Esophagus muscularis mucosa (tissue), 4 donors: ENCODE results near the gene JUND. TPM values are rescaled to one million over a fixed set of nuclear protein-coding genes. Genes with fewer than 3 reads are reported as not detected.

Experiments
- DNase-seq: peaks from one replicate; pipeline ENCODE4 v3.0.0-alpha.2; 2017; ENCODE audit errors: extremely low spot score
- H3K27ac ChIP-seq, 4 donors: fragments of 200-600 bp; sonication (generic); replicated peaks in 1 of 4; 1 replicate in 3 of 4; 2 replicates in 1 of 4; pipeline ENCODE4 v1.5.1; 2016 to 2019; ENCODE audit warnings: mild to moderate bottlenecking in 1 of 4
- H3K27me3 ChIP-seq, 4 donors: fragments of 200-600 bp; sonication (generic); one replicate each; pipeline versions ENCODE4 v1.5.1 to v1.6.0; 2016 to 2019
- H3K36me3 ChIP-seq, 4 donors: fragments of 200-600 bp; sonication (generic); one replicate each; pipeline ENCODE4 v1.5.1; 2016 to 2019
- H3K4me1 ChIP-seq, 4 donors: fragments of 200-600 bp; sonication (generic); one replicate each; pipeline ENCODE4 v1.5.1; 2016 to 2019
- H3K4me3 ChIP-seq, 4 donors: fragments of 200-600 bp; sonication (generic); 1 replicate in 2 of 4; 2 replicates in 2 of 4; pipeline ENCODE4 v1.5.1; 2016 to 2019; ENCODE audit warnings: mild to moderate bottlenecking in 4 of 4, moderate library complexity in 1 of 4
- H3K9me3 ChIP-seq, 4 donors: fragments of 200-600 bp; sonication (generic); 1 replicate in 3 of 4; 2 replicates in 1 of 4; pipeline ENCODE4 v1.5.1; 2016 to 2019
- CTCF ChIP-seq, 3 experiments: fragments of 200-600 bp in 2 of 3; fragments of 450-650 bp in 1 of 3; sonication (generic) in 2 of 3; IDR thresholded peaks; one replicate each; pipeline ENCODE4 v1.5.1; 2017 to 2019; ENCODE audit warnings: antibody characterized with exemption in 3 of 3, mild to moderate bottlenecking in 2 of 3, moderate library complexity in 1 of 3
- EP300 ChIP-seq: sonication (generic); formaldehyde crosslinking; IDR thresholded peaks from one replicate; pipeline ENCODE4 v1.6.1; 2017; ENCODE audit warnings: antibody characterized with exemption
- POLR2A ChIP-seq: fragments of 450-650 bp; IDR thresholded peaks from one replicate; pipeline ENCODE4 v1.6.1; 2017; ENCODE audit warnings: antibody characterized with exemption, moderate library complexity, mild to moderate bottlenecking, low read depth
- POLR2AphosphoS5 ChIP-seq, 2 donors: sonication (generic); formaldehyde crosslinking; IDR thresholded peaks; one replicate each; pipeline ENCODE4 v1.6.1; 2017; ENCODE audit warnings: antibody characterized with exemption in 2 of 2
- WGBS: methylation state at CpG from one replicate; pipeline ENCODE4 v1.1.5; 2018; 5-methylcytosine and 5-hydroxymethylcytosine counted together
- intact Hi-C: fragments of 100-400 bp; cut with DNase I; formaldehyde crosslinking; loops from one replicate; pipeline ENCODE4 v1.15.1; 2023
- total RNA-seq, 4 donors: library from RNA; depleted of rRNA; stranded (reverse); fragments of >200 nt; gene quantifications; one replicate each; pipeline versions ENCODE4 v1.1.0 to v1.2.1, GENCODE V29; 2016

Gene JUND
- total RNA-seq, 4 donors from 2014 or later = 325 to 457 (median 403) TPM

DNA sequence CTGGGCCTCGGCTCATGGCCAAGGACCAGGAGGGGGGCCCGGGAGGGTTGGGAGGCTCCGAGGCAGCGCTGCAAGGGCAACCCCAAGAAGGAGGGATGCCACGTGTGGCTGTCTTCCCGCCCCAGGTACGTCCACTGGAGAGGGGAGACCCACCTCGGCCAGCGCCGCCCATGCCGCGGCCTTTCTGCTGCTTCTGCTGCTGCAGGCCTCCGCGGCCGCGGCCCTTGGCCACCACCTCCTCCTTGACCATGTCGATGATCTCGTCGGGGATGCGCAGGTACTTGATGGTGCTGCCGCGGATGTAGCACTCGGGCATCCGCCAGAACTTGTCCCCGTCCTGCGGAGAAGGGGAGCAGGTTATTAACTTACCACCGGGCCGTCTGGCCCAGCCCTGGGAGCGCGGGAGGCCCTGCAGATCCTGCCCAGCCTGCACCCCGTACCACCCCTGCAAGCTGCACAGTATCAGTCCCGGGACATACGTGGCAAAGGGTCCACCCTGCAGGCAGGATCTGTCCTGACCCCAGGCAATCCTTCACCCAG lies 28.2 kb upstream of the JUND start:
- TF ChIP-seq POLR2A = no peak
- no peak for TF ChIP-seq CTCF (IDR thresholded peaks at IDR 0.05)
- TF ChIP-seq EP300 = no peak
- WGBS = 99% methylated on average over 14 of the region's 33 CpGs
- peaks cover 32 to 45% (median 37%) of the 10 kb centered on the region in 4 donors for H3K4me1 ChIP-seq
- no peak for DNase-seq
- peaks cover 7 to 62% (median 57%) of the 10 kb centered on the region in 4 donors for H3K36me3 ChIP-seq
- peak overlapping the region in 1 of 4 donors; percentile 93 for H3K27ac ChIP-seq
- no peaks in the 10 kb centered on the region for H3K9me3 ChIP-seq
- no peak overlapping the region for H3K4me3 ChIP-seq
- intact Hi-C loops = no loop called here
- H3K27me3 ChIP-seq = no peaks in the 10 kb centered on the region

DNA sequence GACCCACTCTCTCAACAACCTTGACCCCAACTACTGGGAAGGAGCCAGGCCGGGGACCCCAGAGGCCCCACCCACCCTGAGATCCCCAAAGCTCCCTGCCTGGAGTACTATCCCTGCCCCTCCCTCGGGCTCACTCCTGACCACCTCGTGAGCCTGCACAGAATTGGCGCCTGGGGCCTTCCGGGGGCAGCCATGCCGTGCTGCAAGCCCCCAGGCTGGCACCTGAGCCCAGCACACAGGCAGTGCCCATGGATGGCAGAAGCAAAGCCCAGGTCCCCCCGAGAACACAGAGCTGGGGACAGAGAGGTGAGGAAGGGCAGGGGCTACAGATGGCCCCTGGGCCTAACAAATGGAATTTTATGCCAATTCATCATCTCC lies 27.5 kb upstream of the JUND start:
- H3K9me3 ChIP-seq = no peaks in the 10 kb centered on the region
- peak overlapping the region in 2 of 4 donors; percentile 93 to 99 for H3K27ac ChIP-seq
- no peak for DNase-seq
- H3K36me3 ChIP-seq = peaks cover 7 to 55% (median 54%) of the 10 kb centered on the region in 4 donors
- TF ChIP-seq POLR2AphosphoS5 (IDR thresholded peaks at IDR 0.05) (no peak), EP300 (no peak)
- no peaks in the 10 kb centered on the region for H3K27me3 ChIP-seq
- H3K4me1 ChIP-seq = peaks cover 39 to 52% (median 43%) of the 10 kb centered on the region in 4 donors
- WGBS = no CpG with 5 or more reads among the region's 7 CpGs
- intact Hi-C loops = no loop called here
- H3K4me3 ChIP-seq = no peak overlapping the region

- Histone ChIP-seq H3K4me3 (no peak overlapping the region), H3K27ac (peak overlapping the region; percentile 93 to 99 (median 98)), H3K4me1 (peaks cover 45 to 58% (median 50%) of the 10 kb centered on the region in 4 donors), H3K27me3 (no peaks in the 10 kb centered on the region), H3K9me3 (no peaks in the 10 kb centered on the region), H3K36me3 (peaks cover 7 to 53% (median 48%) of the 10 kb centered on the region in 4 donors)
- intact Hi-C loops = no loop called here
- 88% methylated on average over 8 of the region's 20 CpGs for WGBS
- no peak for TF ChIP-seq POLR2AphosphoS5 (IDR thresholded peaks at IDR 0.05)
- TF ChIP-seq POLR2A = no peak
- no peak for TF ChIP-seq CTCF (IDR thresholded peaks at IDR 0.05)
- no peak for TF ChIP-seq EP300
- DNase-seq = no peak
These were observed 26.9 kb upstream of the JUND start for GRCh38 chr19:18308051-18308947.

GRCh38 chr19:18307271-18307681 lies 25.9 kb upstream of the JUND start:
- peaks cover 55 to 68% (median 60%) of the 10 kb centered on the region in 4 donors for H3K4me1 ChIP-seq
- peak overlapping the region; percentile 5 to 22 (median 17) for H3K4me3 ChIP-seq
- peaks cover 7 to 46% (median 39%) of the 10 kb centered on the region in 4 donors for H3K36me3 ChIP-seq
- no peaks in the 10 kb centered on the region for H3K27me3 ChIP-seq
- DNase-seq = no peak
- peak overlapping the region; percentile 93 to 99 (median 98) for H3K27ac ChIP-seq
- no peaks in the 10 kb centered on the region for H3K9me3 ChIP-seq
- WGBS = 57% methylated on average over 15 of the region's 19 CpGs
- TF ChIP-seq EP300 = no peak
- peak in 2 of 3 experiments; percentile 19 to 21 for TF ChIP-seq CTCF (IDR thresholded peaks at IDR 0.05)
- intact Hi-C loops = loop anchor here (1.0 kb wide), 1 partner anchor 16 kb away; the partner anchor contains the start of gene LSM4

DNA sequence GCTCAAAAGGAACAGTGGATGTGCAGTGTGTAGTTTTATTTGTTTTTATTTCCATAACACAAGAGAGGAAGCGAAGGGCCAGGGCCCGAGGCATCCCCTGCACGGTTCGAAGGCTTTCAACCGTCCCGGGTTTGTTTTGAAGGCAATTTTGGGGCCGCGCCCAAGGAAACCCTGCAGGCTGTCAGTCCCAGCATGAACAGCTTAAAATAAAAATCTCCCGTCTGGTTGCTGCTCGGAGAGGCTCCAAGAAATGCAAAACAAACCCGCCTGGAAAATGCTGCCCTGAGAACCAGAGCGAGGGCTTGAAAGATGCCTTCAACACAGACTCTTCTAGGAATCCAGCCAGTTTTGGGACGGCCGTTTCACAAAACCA lies 25.5 kb upstream of the JUND start:
- intact Hi-C loops = loop anchor here (1.0 kb wide), 1 partner anchor 16 kb away; the partner anchor contains the start of gene LSM4
- WGBS = 38% methylated on average over 14 of the region's 14 CpGs

More for the DNA sequence above, 25.5 kb upstream of the JUND start:
- no peaks in the 10 kb centered on the region for H3K27me3 ChIP-seq
- DNase-seq = no peak
- H3K4me3 ChIP-seq = peak overlapping the region; percentile 5 to 22 (median 17)
- H3K9me3 ChIP-seq = no peaks in the 10 kb centered on the region
- H3K27ac ChIP-seq = peak overlapping the region; percentile 93 to 99 (median 98)
- H3K4me1 ChIP-seq = peaks cover 58 to 71% (median 64%) of the 10 kb centered on the region in 4 donors
- TF ChIP-seq POLR2AphosphoS5 (IDR thresholded peaks at IDR 0.05) (no peak), EP300 (no peak), CTCF (IDR thresholded peaks at IDR 0.05) (no peak), POLR2A (no peak)
- H3K36me3 ChIP-seq = peaks cover 7 to 42% (median 35%) of the 10 kb centered on the region in 4 donors
